ENCODE measurements around the gene PROKR1.
"Not testable (repeated sequence)": the region's sequence is repeated elsewhere in the genome, so short reads cannot be mapped to it uniquely, and the experiment has no call there.

Gene PROKR1

GRCh38 chr2:68643011-68643873 is at the start of gene PROKR1:
PROKR1 (plus strand) TSS chr2:68643579; CDS start chr2:68645822, 2,243 bp downstream.
- peak; percentile 69 for DNase-seq

DNA sequence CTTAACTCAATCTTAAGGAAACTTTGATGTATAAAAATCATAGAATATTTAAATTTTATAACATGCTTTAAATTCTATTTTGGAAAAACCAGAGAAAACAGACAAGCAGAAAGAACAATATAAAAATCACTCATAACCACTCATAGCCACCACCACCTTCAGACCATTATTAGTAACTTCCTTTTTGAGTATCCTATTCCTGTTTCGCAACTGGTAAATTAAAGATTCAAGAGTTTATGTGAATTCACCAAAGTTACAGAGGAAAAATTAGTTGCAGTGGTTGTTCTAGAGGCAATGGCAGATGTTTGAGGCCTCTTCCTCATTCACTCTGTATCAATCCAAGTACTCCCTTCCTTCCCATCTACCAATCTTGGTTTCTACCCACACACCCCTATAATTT is 49.3 kb upstream of the PROKR1 start:
- no peak for DNase-seq

GRCh38 chr2:68594674-68595492 is 48.5 kb upstream of the PROKR1 start:
- no peak for DNase-seq

DNA sequence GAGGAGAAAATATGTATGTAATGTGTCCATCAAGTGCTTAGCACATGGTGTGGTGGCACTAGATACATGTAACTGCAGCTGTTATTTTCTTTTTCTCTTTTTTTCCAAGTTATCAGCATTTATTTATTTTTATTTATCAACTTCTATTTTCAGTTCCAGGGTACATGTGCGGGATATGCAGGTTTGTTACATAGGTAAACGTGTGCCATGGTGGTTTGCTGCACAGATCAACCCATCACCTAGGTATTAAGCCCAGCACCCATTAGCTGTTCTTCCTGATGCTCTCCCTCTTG is 47.9 kb upstream of the PROKR1 start:
- not testable (repeated sequence) for DNase-seq

DNA sequence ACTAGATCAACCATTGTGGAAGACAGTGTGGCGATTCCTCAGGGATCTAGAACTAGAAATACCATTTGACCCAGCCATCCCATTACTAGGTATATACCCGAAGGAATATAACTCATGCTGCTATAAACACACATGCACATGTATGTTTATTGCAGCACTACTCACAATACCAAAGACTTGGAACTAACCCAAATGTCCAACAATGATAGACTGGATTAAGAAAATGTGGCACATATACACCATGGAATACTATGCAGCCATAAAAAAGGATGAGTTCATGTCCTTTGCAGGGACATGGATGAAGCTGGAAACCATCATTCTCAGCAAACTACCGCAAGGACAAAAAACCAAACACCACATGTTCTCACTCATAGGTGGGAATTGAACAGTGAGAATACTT is 42.9 kb upstream of the PROKR1 start:
- DNase-seq = not testable (repeated sequence)

DNA sequence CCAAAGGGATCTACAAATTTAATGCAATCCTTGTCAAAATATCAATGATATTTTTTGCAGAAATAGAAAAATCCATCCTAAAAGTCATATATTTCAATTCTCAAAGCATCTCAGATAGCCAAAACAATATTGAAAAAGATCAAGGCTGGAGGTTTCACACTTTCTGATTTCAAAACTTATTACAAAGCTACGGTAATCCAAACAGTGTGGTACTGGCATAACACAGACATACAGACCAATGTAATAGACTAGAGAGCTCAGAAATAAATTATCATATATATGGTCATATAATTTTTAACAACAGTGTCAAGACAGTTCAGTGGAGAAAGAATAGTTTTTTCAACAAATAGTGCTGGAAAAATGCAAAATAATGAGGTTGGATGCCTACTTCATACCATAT is 40.3 kb upstream of the PROKR1 start:
- DNase-seq = no peak

DNA sequence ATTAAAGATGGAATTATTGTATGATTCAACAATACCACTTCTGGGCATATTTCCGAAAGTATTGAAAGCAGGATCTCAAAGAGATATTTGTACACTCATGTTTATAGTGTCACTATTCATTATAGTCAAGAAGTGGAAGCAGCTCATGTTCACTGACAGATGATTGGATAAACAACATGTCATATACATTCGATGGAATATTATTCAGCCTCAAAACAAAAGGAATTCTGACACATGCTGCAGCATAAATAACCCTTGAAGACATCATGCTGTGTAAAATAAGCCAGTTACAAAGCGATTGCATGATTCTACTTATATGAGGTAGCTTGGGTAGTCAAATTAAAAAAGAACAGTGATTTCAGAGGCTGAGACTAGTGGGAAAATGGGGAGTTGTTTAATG is 39.3 kb upstream of the PROKR1 start:
- no peak for DNase-seq

- DNase-seq = no peak
Observed at GRCh38 chr2:68605939-68606338, 37.4 kb upstream of the PROKR1 start.

- DNase-seq = no peak
Observed at GRCh38 chr2:68606759-68607158, 36.6 kb upstream of the PROKR1 start.

DNA sequence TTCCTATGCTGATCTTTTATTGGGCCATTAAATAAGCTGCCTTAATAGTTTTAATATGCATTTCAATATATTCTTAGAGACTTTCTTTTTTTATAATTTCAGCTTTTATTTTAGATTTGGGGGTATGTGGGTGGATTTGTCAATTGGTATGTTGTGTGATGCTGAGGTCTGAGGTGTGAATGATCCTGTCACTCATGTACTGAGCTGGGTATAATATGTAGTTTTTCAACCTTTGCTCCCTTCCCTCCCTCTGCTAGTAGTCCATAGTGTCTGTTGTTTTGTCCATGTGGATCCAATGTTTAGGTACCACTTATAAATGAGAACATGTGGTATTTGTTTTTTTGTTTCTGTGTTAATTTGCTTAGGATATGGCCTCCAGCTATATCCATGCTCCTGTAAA is 35.5 kb upstream of the PROKR1 start:
- DNase-seq = no peak

GRCh38 chr2:68612765-68613519 is 30.4 kb upstream of the PROKR1 start:
- DNase-seq = no peak

GRCh38 chr2:68620772-68621171 is 22.6 kb upstream of the PROKR1 start:
- DNase-seq = no peak

- no peak for DNase-seq
Observed at GRCh38 chr2:68623820-68624219, 19.6 kb upstream of the PROKR1 start.

DNA sequence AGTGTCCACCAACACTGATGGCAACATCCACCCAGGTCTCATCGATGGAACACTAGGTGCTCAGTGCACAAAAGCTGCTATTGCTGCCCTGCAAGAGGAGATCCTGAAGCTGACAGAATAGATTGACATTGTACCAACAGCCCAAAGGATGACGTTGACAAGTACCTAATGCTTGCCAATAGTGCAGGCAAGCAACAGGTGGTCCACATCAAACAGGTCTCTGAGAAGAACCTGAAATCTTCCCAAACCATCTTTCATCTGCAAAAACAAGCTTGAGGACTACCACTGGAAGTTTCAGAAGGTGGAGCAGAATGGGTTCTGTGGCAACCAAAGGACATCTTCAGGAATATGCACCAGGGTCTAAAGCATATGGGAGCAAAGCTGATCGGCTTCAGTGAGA is 15.8 kb upstream of the PROKR1 start:
- DNase-seq = no peak

DNA sequence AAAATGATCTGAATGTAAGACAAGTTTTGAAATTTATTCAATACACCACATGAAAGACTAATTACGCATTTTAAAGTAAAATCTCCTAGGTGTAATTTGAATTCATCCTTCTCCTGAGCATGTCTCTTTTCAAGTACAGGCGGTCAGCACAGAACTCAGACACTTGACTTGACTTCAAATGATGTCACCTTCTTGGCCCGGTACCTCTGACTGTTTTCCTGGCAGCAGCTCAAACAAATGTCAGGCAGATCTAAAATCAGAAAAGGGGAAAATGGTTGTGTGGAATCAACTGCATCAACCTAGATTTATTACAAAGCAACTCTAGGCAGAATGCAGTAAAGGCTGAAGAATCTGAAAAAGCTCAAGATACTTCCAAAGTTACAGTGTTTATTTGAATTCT is 11.4 kb upstream of the PROKR1 start:
- no peak for DNase-seq

GRCh38 chr2:68637047-68637446 is 6.3 kb upstream of the PROKR1 start:
- no peak for DNase-seq

GRCh38 chr2:68643874-68644485 is 601 bp downstream of the PROKR1 start:
- DNase-seq = no peak

GRCh38 chr2:68645523-68645922 is 2.1 kb downstream of the PROKR1 start:
- DNase-seq = no peak

- no peak for DNase-seq
Observed at GRCh38 chr2:68646303-68646702, 2.9 kb downstream of the PROKR1 start.

DNA sequence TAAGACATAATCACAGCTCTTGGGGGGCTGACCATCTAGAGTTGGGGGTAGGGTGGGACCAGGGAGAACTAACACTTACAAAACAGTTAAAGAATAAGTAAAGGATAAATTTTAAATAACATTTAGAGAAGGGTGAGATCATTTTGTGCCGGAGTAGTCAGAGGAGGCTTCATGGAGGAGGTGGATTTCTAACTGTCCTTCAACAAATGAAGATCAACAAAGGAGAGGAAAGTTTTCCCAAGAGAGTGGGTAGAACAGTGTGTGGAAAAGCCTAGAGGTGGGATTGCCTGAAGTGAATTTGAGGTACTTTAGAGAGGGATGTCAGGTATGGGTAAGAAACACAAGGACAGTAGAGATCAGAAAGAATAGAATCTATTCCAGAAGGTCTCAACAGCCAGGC is 7.3 kb downstream of the PROKR1 start:
- DNase-seq = no peak

- no peak for DNase-seq
Observed at GRCh38 chr2:68653034-68653433, 9.7 kb downstream of the PROKR1 start.

- peak; percentile 78 for DNase-seq
Observed at GRCh38 chr2:68653538-68653982, 10.2 kb downstream of the PROKR1 start.

GRCh38 chr2:68658266-68658665 is 14.9 kb downstream of the PROKR1 start:
- no peak for DNase-seq
